DOHH2 (cell line): ENCODE measurements around the gene DENR.

Experiments used
- H3F3A ChIP-seq: fragments of 200-600 bp; sonication (generic), shearing (Covaris generic); 2 replicates; pipeline ENCODE4 v1.6.0; 2016; ENCODE audit warnings: antibody characterized with exemption, mild to moderate bottlenecking; ENCODE audit not compliant: control insufficient read depth, insufficient read depth
- H3K27ac ChIP-seq: fragments of 200-600 bp; sonication (generic); 2 replicates; pipeline ENCODE4 v1.5.1; 2014; ENCODE audit warnings: low read depth, mild to moderate bottlenecking, low read length, moderate library complexity
- H3K27me3 ChIP-seq: fragments of 200-600 bp; sonication (generic); 2 replicates; pipeline ENCODE4 v1.6.1; 2014; ENCODE audit warnings: mild to moderate bottlenecking, low read length, mixed read lengths; ENCODE audit not compliant: control insufficient read depth
- H3K36me3 ChIP-seq: fragments of 200-600 bp; sonication (generic); 2 replicates; pipeline ENCODE4 v1.6.1; 2014; ENCODE audit warnings: mild to moderate bottlenecking, low read length, moderate library complexity, mixed read lengths; ENCODE audit not compliant: control insufficient read depth
- H3K4me1 ChIP-seq: fragments of 200-600 bp; sonication (generic); 2 replicates; pipeline ENCODE4 v1.6.1; 2014; ENCODE audit warnings: mild to moderate bottlenecking, low read length, mixed read lengths; ENCODE audit not compliant: control insufficient read depth
- H3K4me2 ChIP-seq: fragments of 200-600 bp; sonication (generic); 2 replicates; pipeline ENCODE4 v1.6.0; 2014; ENCODE audit warnings: mild to moderate bottlenecking, low read length, moderate library complexity
- H3K4me3 ChIP-seq: fragments of 200-600 bp; sonication (generic); 2 replicates; pipeline ENCODE4 v1.5.1; 2014; ENCODE audit warnings: mild to moderate bottlenecking, low read length, mixed read lengths
- H3K79me2 ChIP-seq: fragments of 200-600 bp; sonication (generic); 2 replicates; pipeline ENCODE4 v1.6.1; 2014; ENCODE audit warnings: mild to moderate bottlenecking, low read length, mixed read lengths; ENCODE audit not compliant: control insufficient read depth
- H3K9me2 ChIP-seq: fragments of 200-600 bp; sonication (generic); replicated peaks from 2 replicates; pipeline ENCODE4 v1.6.1; 2014; ENCODE audit warnings: mild to moderate bottlenecking, low read length, mixed read lengths; ENCODE audit not compliant: control insufficient read depth
- H3K9me3 ChIP-seq: fragments of 200-600 bp; sonication (generic); 2 replicates; pipeline ENCODE4 v1.6.1; 2014; ENCODE audit warnings: antibody characterized with exemption, low read length, mixed read lengths; ENCODE audit not compliant: control insufficient read depth, insufficient read depth
- H4K20me1 ChIP-seq: fragments of 200-600 bp; sonication (generic); 2 replicates; pipeline ENCODE4 v1.6.0; 2014; ENCODE audit warnings: low read depth, mild to moderate bottlenecking, antibody characterized with exemption, low read length, moderate library complexity; ENCODE audit not compliant: control insufficient read depth, insufficient read depth
- CTCF ChIP-seq: fragments of 200-600 bp; sonication (generic); IDR thresholded peaks from one replicate; pipeline ENCODE4 v1.5.1; 2014; ENCODE audit warnings: antibody characterized with exemption, mild to moderate bottlenecking, low read depth, low read length; ENCODE audit not compliant: poor library complexity, severe bottlenecking
- EZH2phosphoT487 ChIP-seq: fragments of 200-600 bp; sonication (generic); IDR thresholded peaks from 2 replicates; pipeline ENCODE4 v1.6.1; 2017; ENCODE audit warnings: borderline replicate concordance, mild to moderate bottlenecking, antibody characterized with exemption, low read length, moderate library complexity, mixed read lengths

The DENR gene

GRCh38 chr12:122820138-122820537, 67.5 kb downstream of the DENR start:
- peak overlapping the region; percentile 30; the same call in 1 of the 2 replicates for H3K27ac ChIP-seq
- peak overlapping the region; percentile 94 for H3K4me2 ChIP-seq
- TF ChIP-seq CTCF (no peak), EZH2phosphoT487 (no peak)
- no peaks in the 10 kb centered on the region for H3K9me2 ChIP-seq
- no peaks in the 10 kb centered on the region for H3K27me3 ChIP-seq
- no peaks in the 10 kb centered on the region for H3K79me2 ChIP-seq
- H3F3A ChIP-seq = peaks cover 15% of the 10 kb centered on the region
- peaks cover 68% of the 10 kb centered on the region for H3K4me1 ChIP-seq
- H3K9me3 ChIP-seq = no peaks in the 10 kb centered on the region
- no peaks in the 10 kb centered on the region for H4K20me1 ChIP-seq
- H3K4me3 ChIP-seq = peak overlapping the region; percentile 61
- no peaks in the 10 kb centered on the region for H3K36me3 ChIP-seq
